Erythroblast (primary cell): ENCODE results near the gene MICAL2.
A peak's percentile ranks its signal among the peaks of the same experiment; 100 is the strongest.

ENCODE experiments used
- DNase-seq, 2 experiments: peaks; one replicate each; lab custom pipeline; 2025; lab: John Stamatoyannopoulos, UW
- GATA1 ChIP-seq: IDR thresholded peaks from 2 replicates; pipeline ENCODE4 v1.6.1; 2011; ENCODE audit warnings: low read depth, mild to moderate bottlenecking, control low read depth, low read length, moderate library complexity
- POLR2A ChIP-seq: IDR thresholded peaks from 2 replicates; pipeline ENCODE4 v1.6.1; 2011; ENCODE audit warnings: mild to moderate bottlenecking, low read length

Gene MICAL2

DNA sequence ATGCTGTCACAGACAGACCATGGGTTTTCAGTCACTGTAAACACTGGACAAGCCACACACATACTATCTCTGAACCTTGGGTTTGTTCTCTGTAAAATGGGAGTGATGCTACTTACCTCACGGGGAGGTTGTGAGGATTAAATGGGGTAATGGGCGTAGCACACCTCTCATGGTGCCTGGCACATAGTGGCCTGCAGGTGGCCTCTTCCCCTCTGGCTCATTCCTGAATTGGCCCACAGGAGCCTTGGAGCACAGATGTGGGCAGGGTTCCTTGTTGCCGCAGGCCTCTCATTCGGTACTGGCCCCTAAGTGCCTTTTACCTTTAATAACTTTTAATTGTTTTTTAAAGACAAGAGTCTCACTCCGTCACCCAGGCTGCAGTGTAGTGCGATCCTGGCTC, 11.7 kb downstream of the MICAL2 start:
- peak; percentile 18 to 24 for DNase-seq
- TF ChIP-seq POLR2A, result no peak
- no peak for TF ChIP-seq GATA1

DNA sequence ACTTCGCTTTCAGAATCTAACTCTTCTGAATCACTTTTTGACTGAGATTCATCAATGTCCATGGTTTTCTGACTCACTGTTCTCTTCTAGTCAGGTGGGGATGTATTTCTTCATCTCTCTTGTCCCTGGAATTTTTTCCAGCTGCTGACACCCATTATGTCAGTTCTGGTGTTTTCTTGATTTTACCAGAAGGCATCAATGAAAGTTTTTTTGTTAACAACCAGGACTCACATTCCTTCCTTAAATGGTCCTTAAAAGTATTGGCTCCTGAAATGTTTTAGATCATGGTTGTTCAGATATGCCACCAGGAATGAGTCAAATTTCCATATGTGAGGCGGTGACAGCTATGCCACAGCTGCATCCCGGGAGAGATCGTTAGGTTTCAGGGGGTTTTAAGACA, 12.9 kb downstream of the MICAL2 start:
- no peak for DNase-seq
- TF ChIP-seq GATA1, result no peak
- TF ChIP-seq POLR2A, result no peak

- peak in 1 of 2 experiments; percentile 55 for DNase-seq
- TF ChIP-seq POLR2A, result no peak
- TF ChIP-seq GATA1, result no peak
Observed at GRCh38 chr11:12123799-12124198, 13.4 kb downstream of the MICAL2 start.

DNA sequence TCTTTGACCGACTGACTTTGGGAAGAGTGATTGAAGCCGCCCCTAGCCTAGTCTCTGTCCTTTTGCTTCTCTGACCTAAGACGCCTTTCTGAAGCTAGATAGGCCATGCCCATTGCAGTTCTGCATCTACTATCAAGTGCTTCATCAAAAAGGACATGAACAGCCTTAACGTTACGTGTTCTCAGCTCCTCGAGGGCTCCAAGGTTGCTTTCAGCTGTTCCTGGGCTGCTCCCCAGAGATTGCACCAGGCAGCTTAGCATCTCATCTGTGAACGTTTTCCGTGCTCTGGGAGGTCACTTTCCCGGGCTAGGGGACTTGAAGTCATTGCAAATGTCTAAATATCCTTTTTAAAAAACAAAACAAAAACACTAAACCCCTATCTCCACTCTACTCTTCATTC, 13.9 kb downstream of the MICAL2 start:
- TF ChIP-seq GATA1 (no peak), POLR2A (no peak)
- peak in 1 of 2 experiments; percentile 24 for DNase-seq

GRCh38 chr11:12125609-12126149, 15.3 kb downstream of the MICAL2 start:
- peak; percentile 17 to 51 for DNase-seq
- TF ChIP-seq POLR2A (no peak), GATA1 (no peak)

DNA sequence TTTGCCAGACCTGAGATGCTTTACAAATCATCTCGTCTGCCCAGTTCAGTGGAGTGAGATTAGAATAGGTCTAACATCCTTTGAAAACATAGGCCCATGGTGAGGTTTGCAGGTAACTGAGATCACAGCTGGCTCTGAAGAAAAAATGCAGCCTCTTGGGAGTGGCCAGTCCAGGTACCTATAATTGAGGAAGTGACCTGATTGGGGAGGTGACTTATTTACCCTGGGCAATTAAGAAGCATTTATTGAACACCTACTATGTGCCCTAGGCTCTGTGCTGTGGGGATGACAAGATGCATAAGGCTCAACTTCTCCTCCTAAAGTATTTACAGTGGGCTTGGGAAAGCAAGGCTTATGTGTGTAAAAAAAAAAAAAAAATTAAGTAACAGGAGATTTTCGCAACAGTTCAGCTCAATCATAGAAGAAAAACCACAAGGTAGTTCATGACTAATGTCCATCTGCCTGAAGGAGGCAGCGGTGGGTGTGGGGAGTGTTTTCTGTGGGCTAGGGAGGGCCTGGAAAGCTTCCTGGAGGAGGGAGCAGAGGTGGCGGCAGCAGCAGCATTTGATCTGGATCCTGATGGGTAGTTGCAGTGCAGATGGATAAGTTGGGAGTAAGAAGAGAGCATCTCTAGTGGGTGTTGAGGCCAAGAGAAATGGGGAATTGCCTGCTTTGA, 16.1 kb downstream of the MICAL2 start:
- TF ChIP-seq POLR2A (no peak), GATA1 (no peak)
- peak in 1 of 2 experiments; percentile 35 for DNase-seq

DNA sequence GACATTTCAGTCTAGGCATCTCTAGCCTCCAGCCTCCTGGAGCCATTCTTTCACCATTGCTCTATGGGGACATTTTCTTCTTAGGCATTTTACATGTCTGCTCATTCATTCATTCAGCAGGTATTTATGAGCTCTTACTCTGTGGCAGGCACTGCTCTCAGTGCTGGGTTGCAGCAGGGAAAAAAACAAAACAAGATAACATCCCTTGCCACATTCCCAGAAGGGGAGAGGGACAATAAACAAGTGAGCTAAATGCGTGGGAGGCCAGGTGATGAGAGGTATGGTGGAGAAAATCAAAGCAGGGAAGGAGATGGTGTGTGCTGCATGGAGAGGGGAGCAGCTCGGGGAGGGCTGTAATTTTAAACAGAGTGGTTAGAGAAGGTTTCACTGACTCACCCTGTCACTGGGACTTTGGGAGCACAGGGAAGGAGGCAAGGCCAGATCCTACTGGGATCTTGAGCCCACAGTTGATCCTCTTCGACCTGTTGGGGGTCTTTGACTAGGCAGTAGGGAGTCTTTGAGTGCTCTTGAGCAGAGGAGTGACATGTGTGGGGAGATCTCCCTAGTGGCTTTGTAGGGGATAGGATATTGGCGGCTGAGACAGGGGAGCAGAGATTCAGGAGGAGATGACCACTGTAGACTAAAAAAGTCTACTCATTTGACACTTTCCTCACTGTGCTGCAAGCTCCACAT, 17.0 kb downstream of the MICAL2 start:
- no peak for DNase-seq

GRCh38 chr11:12128301-12128751, 17.9 kb downstream of the MICAL2 start:
- TF ChIP-seq GATA1 (no peak), POLR2A (no peak)
- DNase-seq, result peak; percentile 56 to 67

More for the DNA sequence above, 17.0 kb downstream of the MICAL2 start:
- no peak for TF ChIP-seq GATA1
- no peak for TF ChIP-seq POLR2A

DNA sequence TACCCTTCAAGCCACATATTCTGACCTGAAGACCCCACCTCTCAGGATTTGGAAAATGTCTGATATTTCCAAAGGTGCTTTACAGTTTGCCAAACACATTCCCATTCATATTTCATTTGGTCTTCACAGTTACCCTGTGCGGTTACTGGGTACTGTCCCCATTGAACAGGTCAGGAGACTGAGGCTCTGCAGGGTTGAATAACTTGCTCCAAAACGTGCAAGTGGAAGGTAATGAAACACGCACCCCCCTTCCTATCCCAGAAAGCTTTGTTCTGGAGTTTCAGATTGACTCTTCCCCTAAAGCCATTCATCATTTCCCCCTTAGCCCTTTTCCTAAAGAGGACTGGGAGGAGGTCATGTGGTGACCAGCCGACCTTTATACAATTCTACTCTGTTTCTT, 18.8 kb downstream of the MICAL2 start:
- DNase-seq, result no peak
- TF ChIP-seq GATA1 (no peak), POLR2A (no peak)

GRCh38 chr11:12130180-12130980, 20.0 kb downstream of the MICAL2 start:
- DNase-seq, result no peak
- TF ChIP-seq GATA1 (no peak), POLR2A (no peak)

DNA sequence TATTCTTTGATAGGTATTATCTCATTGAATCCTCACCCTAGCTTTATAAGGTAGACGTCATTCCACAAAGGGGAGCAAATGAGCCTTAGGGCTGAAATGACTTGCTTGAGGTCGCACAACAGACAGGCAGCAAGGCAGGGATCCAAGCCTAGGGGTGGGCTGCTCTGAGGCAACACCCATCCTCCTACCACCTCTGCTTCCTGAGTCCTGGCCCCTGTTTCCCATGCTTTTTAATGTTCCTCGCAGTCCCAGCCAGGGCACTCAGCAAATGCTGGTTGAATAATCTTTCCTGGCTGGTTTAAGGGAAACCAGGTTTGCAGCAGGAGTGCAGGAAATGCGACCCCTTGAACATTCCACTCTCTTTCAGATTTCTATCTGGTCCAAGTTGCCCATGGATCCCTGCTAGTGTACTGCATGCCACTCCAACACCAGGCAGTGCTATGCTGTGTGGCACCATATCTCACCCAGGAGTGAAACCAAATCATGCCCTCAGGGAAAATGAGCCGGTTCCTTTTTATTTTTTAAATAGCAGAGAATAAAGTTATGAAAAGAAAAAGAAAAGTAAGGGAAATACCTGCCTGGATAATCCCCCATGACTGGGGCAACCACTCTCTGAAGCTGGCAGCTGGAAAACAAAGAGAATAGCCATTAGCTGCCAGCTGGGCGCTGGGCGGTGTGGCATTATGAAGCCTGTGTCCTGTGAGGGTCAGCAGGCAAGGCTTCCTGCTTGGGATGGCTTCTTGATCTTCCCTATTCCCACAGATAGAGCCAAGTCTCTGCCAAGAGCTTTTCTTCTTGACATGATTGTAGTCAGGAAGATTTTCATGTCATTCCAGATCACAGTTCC, 21.8 kb downstream of the MICAL2 start:
- TF ChIP-seq POLR2A (no peak), GATA1 (no peak)
- no peak for DNase-seq

DNA sequence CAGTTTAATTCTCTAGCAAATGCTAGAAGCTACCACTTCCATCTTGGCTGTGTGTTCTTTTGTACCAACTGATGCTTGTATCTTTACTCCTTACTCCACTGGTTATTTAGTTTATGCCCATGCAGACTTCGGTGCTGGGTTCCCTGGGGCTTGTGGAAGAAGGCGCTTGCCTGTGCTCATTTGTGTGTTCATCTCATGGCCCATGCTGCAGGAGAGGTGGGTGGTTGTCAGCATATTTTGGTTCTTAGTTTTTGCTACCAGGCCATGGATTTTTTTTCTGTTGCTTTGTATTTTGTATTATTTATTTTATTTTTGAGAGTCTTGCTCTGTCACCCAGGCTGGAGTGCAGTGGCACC, 22.4 kb downstream of the MICAL2 start:
- DNase-seq, result no peak
- no peak for TF ChIP-seq GATA1
- no peak for TF ChIP-seq POLR2A

DNA sequence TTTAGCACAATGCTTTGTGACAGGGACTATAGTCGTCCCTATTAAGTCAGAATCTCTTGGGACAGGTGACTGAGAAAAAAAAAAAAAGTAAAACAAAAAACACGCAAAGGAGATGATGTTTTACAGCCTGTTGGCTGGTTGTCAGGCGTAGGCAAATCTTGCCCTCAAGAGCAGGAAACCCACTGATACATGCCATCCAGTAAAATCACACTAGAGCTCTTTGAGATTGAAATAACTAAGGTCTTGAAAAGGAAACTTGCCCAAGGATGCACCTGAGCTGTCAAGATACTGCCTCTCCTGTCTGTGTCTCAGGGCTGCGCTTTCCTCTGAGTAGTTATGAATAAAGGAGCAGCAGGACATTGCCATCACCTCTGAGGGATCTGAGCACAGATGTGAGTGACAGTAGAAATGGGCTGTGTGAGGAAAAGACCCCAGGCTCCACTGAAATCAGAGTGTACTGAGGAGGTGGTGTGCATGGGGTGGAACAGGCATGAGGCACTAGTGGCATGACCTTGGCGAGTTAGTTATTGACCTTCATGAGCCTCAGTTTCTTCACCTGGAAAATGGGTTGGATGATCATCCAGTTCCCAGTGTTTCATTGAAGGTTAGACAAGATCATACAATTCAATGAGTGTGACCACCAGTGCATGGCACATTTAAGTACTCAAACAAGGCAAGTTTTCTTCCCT, 23.3 kb downstream of the MICAL2 start:
- DNase-seq, result no peak

More for the DNA sequence above, 23.3 kb downstream of the MICAL2 start:
- no peak for TF ChIP-seq POLR2A
- TF ChIP-seq GATA1, result no peak
